Measurements from ENCODE around the gene MAP3K2. TPM values are rescaled to one million over a fixed set of nuclear protein-coding genes. Genes with fewer than 3 reads are reported as not detected.

MAP3K2 gene
- total and polyA plus RNA-seq, 10 of the 15 experiments (the other 5 are each of a cell fraction or from before 2014, with no cell fraction given), result 2.7 to 39.6 (median 16.1) TPM

- Histone ChIP-seq H3K9me3 (replicated peaks; ENCODE audit: control insufficient read depth, insufficient read depth, low read length) (no peaks in the 10 kb centered on the region), H3K4me3 (no peak overlapping the region), H3K27me3 (replicated peaks in 1 of 2; ENCODE audit: control insufficient read depth in 2 of 2, insufficient read depth in 2 of 2, low read length in 1 of 2) (no peaks in the 10 kb centered on the region), H2AFZ (ENCODE audit: control insufficient read depth, low read depth, low read length) (no peak overlapping the region), H3K4me1 (ENCODE audit: control insufficient read depth, insufficient read depth, low read length) (no peaks in the 10 kb centered on the region), H3K79me2 (ENCODE audit: control insufficient read depth, insufficient read depth, low read length) (peaks cover 25% of the 10 kb centered on the region), H3K27ac (ENCODE audit: control insufficient read depth, insufficient read depth) (no peak overlapping the region), H4K20me1 (ENCODE audit: control insufficient read depth, insufficient read depth) (no peaks in the 10 kb centered on the region), H3K4me2 (ENCODE audit: control insufficient read depth, insufficient read depth) (no peak overlapping the region), H3K36me3 (ENCODE audit: control insufficient read depth in 2 of 2, insufficient read depth in 2 of 2, low read length in 1 of 2) (no peaks in the 10 kb centered on the region), H3K9ac (ENCODE audit: control insufficient read depth, insufficient read depth, low read length) (no peak overlapping the region)
- intact Hi-C loops (cut with micrococcal nuclease; ENCODE audit: unreplicated experiment) (loop anchor here (1.0 to 5.0 kb wide), 3 partner anchors 55 to 124 kb away; no protein-coding TSS in a partner anchor), in situ Hi-C loops (cut with MboI) (no loop called here)
- ChIA-PET RAD21 (ENCODE audit: unreplicated experiment) (no interaction called here), CTCF (interaction anchor here (0.8 to 1.3 kb wide), 6 partner anchors 30 to 288 kb away, joined by 3 to 13 read pairs (median 3); no protein-coding TSS in a partner anchor), POLR2A (no interaction called here), SMC1A (ENCODE audit: uncharacterized antibody, unreplicated experiment) (interaction anchor here (0.8 to 1.0 kb wide), 2 partner anchors 31 to 33 kb away, joined by 3 read pairs; no protein-coding TSS in a partner anchor)
- DNase-seq (ENCODE audit: low read depth, low spot score) (no peak), ATAC-seq (peak; percentile 90), FAIRE-seq (peak; percentile 35)
- BruUV-seq (replicated peaks), result no TSS peak
- 56% methylated on average over 4 of the region's 4 CpGs for WGBS (ENCODE audit: insufficient coverage, insufficient replicate concordance, low lambda C conversion rate, missing lambda C conversion rate)
- TF ChIP-seq, protein P1, sequence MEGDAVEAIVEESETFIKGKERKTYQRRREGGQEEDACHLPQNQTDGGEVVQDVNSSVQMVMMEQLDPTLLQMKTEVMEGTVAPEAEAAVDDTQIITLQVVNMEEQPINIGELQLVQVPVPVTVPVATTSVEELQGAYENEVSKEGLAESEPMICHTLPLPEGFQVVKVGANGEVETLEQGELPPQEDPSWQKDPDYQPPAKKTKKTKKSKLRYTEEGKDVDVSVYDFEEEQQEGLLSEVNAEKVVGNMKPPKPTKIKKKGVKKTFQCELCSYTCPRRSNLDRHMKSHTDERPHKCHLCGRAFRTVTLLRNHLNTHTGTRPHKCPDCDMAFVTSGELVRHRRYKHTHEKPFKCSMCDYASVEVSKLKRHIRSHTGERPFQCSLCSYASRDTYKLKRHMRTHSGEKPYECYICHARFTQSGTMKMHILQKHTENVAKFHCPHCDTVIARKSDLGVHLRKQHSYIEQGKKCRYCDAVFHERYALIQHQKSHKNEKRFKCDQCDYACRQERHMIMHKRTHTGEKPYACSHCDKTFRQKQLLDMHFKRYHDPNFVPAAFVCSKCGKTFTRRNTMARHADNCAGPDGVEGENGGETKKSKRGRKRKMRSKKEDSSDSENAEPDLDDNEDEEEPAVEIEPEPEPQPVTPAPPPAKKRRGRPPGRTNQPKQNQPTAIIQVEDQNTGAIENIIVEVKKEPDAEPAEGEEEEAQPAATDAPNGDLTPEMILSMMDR (IDR thresholded peaks at IDR 0.05 in 2 of 3, conservative IDR thresholded peaks at IDR 0.05 in 1 of 3; ENCODE audit: control insufficient read depth in 2 of 3, extremely low read depth in 1 of 3, insufficient read depth in 1 of 3, low read depth in 3 of 3, low read length in 3 of 3), result peak; percentile 54 to 68 (median 67)
- TF ChIP-seq, protein P2, sequence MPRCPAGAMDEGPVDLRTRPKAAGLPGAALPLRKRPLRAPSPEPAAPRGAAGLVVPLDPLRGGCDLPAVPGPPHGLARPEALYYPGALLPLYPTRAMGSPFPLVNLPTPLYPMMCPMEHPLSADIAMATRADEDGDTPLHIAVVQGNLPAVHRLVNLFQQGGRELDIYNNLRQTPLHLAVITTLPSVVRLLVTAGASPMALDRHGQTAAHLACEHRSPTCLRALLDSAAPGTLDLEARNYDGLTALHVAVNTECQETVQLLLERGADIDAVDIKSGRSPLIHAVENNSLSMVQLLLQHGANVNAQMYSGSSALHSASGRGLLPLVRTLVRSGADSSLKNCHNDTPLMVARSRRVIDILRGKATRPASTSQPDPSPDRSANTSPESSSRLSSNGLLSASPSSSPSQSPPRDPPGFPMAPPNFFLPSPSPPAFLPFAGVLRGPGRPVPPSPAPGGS (IDR thresholded peaks at IDR 0.05; ENCODE audit: borderline replicate concordance, insufficient read depth, low read depth, low read length, poor library complexity, severe bottlenecking), result no peak
- TF ChIP-seq MEF2A (IDR thresholded peaks at IDR 0.05; ENCODE audit: insufficient read depth, low read depth, low read length), result no peak
- TF ChIP-seq HDAC2 (IDR thresholded peaks at IDR 0.05), result no peak
- no peak for TF ChIP-seq SMARCA5 (IDR thresholded peaks at IDR 0.05)
- 0 out of 2 replicates have a peak, but pooled peaks have one; percentile 18 for TF ChIP-seq YY1 (IDR thresholded peaks at IDR 0.05; ENCODE audit: low read depth, low read length)
- TF ChIP-seq ATF7 (IDR thresholded peaks at IDR 0.05; ENCODE audit: low read depth), result no peak
- TF ChIP-seq, protein P3, sequence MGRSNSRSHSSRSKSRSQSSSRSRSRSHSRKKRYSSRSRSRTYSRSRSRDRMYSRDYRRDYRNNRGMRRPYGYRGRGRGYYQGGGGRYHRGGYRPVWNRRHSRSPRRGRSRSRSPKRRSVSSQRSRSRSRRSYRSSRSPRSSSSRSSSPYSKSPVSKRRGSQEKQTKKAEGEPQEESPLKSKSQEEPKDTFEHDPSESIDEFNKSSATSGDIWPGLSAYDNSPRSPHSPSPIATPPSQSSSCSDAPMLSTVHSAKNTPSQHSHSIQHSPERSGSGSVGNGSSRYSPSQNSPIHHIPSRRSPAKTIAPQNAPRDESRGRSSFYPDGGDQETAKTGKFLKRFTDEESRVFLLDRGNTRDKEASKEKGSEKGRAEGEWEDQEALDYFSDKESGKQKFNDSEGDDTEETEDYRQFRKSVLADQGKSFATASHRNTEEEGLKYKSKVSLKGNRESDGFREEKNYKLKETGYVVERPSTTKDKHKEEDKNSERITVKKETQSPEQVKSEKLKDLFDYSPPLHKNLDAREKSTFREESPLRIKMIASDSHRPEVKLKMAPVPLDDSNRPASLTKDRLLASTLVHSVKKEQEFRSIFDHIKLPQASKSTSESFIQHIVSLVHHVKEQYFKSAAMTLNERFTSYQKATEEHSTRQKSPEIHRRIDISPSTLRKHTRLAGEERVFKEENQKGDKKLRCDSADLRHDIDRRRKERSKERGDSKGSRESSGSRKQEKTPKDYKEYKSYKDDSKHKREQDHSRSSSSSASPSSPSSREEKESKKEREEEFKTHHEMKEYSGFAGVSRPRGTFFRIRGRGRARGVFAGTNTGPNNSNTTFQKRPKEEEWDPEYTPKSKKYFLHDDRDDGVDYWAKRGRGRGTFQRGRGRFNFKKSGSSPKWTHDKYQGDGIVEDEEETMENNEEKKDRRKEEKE (IDR thresholded peaks at IDR 0.05), result no peak
- TF ChIP-seq RAD21 (IDR thresholded peaks at IDR 0.05; ENCODE audit: insufficient read depth, low read depth, low read length), result peak; percentile 67
- no peak for TF ChIP-seq NFXL1 (IDR thresholded peaks at IDR 0.05; ENCODE audit: borderline replicate concordance)
- TF ChIP-seq SMC3 (IDR thresholded peaks at IDR 0.05; ENCODE audit: borderline replicate concordance, low read length), result peak; percentile 48; the same call in 1 of the 2 replicates
- TF ChIP-seq CREM (IDR thresholded peaks at IDR 0.05; ENCODE audit: low read depth), result no peak
- no peak for TF ChIP-seq SUPT20H (IDR thresholded peaks at IDR 0.05; ENCODE audit: borderline replicate concordance, control insufficient read depth, low read depth, low read length)
- no peak for TF ChIP-seq IKZF1 (conservative IDR thresholded peaks at IDR 0.05)
- TF ChIP-seq TCF7 (IDR thresholded peaks at IDR 0.05; ENCODE audit: borderline replicate concordance), result no peak
- TF ChIP-seq YBX1 (IDR thresholded peaks at IDR 0.05), result no peak
- no peak for TF ChIP-seq PML (IDR thresholded peaks at IDR 0.05; ENCODE audit: low read length)
These were observed 32.3 kb downstream of the MAP3K2 start for GRCh38 chr2:127355407-127356008.
